ENCODE measurements around the gene MYBPHL. TPM values are rescaled to one million over a fixed set of nuclear protein-coding genes. Genes with fewer than 3 reads are reported as not detected.

MYBPHL gene
- total RNA-seq, 1 donor from 2014 or later, result not detected

DNA sequence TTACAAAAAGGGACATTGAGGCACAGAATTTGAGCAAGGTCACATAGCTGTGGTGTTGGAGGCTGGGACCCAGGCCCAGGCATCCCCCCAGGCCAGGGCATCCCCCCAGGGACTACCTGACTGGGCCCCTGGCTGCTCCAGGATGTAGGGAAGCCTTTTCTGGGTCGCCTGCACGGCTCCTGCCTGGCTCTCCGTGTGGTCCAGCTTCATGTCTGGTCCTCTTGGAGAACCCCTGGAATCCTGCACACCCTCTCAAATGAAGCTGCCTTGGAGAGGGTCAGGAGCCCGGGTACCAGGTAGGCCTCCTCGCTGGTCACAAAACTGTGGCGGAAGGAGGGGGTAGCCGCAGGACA lies 58.4 kb downstream of the MYBPHL start:
- DNase-seq (ENCODE audit: low read depth), result no peak
- no peak overlapping the region for H3K4me3 ChIP-seq (ENCODE audit: low read depth, low read length)

DNA sequence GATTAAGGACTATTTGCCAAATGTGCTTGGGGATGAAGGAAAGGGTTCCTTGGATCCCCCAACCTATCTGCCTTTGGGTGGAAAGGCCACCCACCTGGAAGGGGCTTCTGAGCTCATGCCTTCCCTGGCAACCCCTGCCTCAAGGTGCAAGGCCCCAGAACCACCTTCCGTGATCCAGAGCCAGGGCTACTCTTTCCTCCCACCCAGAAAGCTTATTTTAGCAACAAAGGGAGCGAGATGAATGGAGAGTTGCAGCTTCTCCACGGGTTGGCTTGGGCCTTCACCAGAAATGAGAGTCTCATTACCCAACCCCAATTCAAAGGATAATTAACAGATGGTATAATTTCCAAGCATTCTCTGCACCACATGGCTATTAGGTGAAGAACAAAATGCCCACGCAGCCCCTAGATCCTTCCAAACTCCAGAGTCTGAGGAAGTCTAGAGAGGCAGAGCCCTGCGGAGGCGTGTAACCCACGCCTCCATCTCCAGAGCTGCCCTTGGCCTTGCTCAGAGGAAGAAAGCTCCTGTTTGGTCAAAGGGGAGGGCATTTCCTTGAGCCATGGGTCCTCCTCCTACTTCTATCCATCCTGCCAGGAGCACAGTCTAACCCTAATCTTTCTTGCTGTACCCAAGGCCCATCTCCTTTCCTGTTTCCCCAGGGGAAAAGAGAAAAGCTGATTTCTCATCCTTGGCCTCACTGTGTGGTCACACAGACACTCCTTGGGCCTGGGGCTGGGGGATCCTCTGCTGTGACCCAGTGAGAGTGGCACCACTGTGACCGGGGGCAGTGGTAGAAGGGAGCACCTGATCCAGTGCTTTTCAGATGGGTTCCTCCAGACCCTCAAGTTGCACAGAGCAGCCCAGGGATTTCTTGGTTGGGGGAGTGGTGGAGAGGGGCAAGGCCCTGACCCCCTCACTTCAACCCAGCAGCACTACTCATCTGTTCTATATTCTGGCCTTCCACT lies 59.1 kb downstream of the MYBPHL start:
- H3K4me3 ChIP-seq (ENCODE audit: low read depth, low read length), result no peak overlapping the region

More for the DNA sequence above, 58.4 kb downstream of the MYBPHL start:
- TF ChIP-seq CTCF (conservative IDR thresholded peaks at IDR 0.05; ENCODE audit: low read depth, low read length), result no peak

GRCh38 chr1:109246141-109246551 lies 60.7 kb downstream of the MYBPHL start:
- H3K4me3 ChIP-seq (ENCODE audit: low read depth, low read length), result no peak overlapping the region
- no peak for TF ChIP-seq CTCF (conservative IDR thresholded peaks at IDR 0.05; ENCODE audit: low read depth, low read length)
- no peak for DNase-seq (ENCODE audit: low read depth)

More for the DNA sequence above, 59.1 kb downstream of the MYBPHL start:
- no peak for DNase-seq (ENCODE audit: low read depth)
- no peak for TF ChIP-seq CTCF (conservative IDR thresholded peaks at IDR 0.05; ENCODE audit: low read depth, low read length)

DNA sequence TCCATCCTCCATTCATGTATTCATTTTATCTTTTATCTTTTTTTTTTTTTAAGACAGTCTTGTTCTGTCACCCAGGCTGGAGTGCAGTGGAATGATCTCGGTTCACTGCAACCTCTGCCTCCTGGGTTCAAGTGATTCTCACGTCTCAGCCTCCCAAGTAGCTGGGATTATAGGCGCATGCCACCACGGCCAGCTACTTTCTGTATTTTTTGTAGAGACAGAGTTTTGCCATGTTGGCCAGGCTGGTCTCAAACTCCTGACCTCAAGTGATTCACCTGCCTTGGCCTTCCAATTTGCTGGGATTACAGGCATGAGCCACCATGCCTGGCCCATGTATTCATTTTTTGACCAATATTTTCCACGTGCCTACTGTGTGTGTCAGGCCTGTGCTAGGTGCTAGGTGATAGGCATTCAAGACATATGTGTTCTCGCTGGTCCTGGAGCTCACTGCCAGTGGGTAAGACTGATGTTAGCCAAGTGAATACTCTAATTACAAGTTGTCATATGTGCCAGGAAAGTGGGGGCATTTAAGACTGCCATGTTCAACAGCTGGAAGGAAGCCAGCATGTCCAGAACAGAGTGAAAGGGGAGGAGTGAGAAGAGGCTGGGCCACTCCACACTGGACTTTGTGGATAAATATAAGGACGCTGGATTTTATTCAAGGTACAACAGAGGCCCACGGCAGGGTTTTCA lies 62.8 kb downstream of the MYBPHL start:
- no peak for TF ChIP-seq CTCF (conservative IDR thresholded peaks at IDR 0.05; ENCODE audit: low read depth, low read length)
- DNase-seq (ENCODE audit: low read depth), result no peak
- H3K4me3 ChIP-seq (ENCODE audit: low read depth, low read length), result no peak overlapping the region

DNA sequence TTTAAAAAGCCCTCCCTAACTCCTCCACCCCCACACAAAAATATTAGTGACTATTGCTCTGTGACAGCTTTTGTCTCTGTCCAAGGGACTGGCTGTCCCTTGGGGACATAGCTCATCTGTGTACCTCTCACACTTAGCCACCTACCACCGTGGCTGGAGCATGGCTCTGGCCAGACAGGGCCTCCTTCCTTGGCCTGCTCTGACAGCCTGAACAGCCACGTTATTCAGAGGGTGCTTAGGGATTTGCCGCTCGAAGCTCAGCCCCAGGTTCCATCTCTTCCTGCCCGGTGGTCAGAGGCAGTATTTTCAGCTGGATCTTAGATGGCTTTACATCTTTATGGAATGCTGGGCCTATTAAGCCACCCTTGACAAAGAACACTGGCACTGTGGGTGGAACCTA lies 63.6 kb downstream of the MYBPHL start:
- DNase-seq (ENCODE audit: low read depth), result no peak
- no peak for TF ChIP-seq CTCF (conservative IDR thresholded peaks at IDR 0.05; ENCODE audit: low read depth, low read length)
- H3K4me3 ChIP-seq (ENCODE audit: low read depth, low read length), result no peak overlapping the region

DNA sequence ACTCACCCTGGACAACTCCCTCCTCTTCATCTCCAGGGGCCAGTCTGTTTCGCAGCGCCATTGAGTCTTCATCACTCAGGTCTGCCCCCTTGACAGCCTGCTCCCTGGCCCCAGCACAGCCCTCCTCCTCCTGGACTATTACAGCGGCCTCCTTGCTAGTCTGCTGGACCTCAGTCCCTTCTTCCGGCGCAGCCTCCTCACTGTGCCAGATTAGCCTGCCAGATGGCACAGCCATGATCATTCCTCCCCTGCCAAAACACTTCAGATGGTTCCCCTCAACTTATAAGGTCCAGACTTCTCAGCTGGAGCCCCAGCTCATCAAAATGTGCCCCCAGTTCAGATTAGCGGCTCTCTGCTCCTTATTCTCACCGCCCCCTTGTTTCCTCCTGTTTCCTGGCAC lies 64.4 kb downstream of the MYBPHL start:
- H3K4me3 ChIP-seq (ENCODE audit: low read depth, low read length), result no peak overlapping the region
- no peak for TF ChIP-seq CTCF (conservative IDR thresholded peaks at IDR 0.05; ENCODE audit: low read depth, low read length)
- no peak for DNase-seq (ENCODE audit: low read depth)

Other genes with a start within 250 kb of the MYBPHL start
- 33.6 and 44.5 TPM in 2 replicates for gene TAF13, start 231.0 kb downstream of the MYBPHL start, total RNA-seq
- 12.5 and 13.1 TPM in 2 replicates for gene TMEM167B, start 216.2 kb downstream of the MYBPHL start, total RNA-seq
- 0.29 TPM in 1 of 2 replicates, not detected in the other for gene ELAPOR1, start 192.9 kb downstream of the MYBPHL start, total RNA-seq
- 153 and 177 TPM in 2 replicates for gene SARS1, start 93.1 kb downstream of the MYBPHL start, total RNA-seq
- gene CELSR2, start 57.5 kb downstream of the MYBPHL start, total RNA-seq, result 8.2 and 14.2 TPM in 2 replicates
- gene PSRC1, start 23.9 kb downstream of the MYBPHL start, total RNA-seq, result 56.6 and 67.9 TPM in 2 replicates
- gene SORT1, start 90.9 kb upstream of the MYBPHL start, total RNA-seq, result 38.3 and 41.9 TPM in 2 replicates
- 67.5 and 79.9 TPM in 2 replicates for gene PSMA5, start 119.4 kb upstream of the MYBPHL start, total RNA-seq
- gene SYPL2, start 159.5 kb upstream of the MYBPHL start, total RNA-seq, result 0.12 TPM in 1 of 2 replicates, not detected in the other
- gene ATXN7L2, start 176.9 kb upstream of the MYBPHL start, total RNA-seq, result 7.4 and 7.7 TPM in 2 replicates
- 3.6 and 4.0 TPM in 2 replicates for gene CYB561D1, start 187.1 kb upstream of the MYBPHL start, total RNA-seq
- 0.87 and 0.92 TPM in 2 replicates for gene AMIGO1, start 202.7 kb upstream of the MYBPHL start, total RNA-seq
- gene GPR61, start 232.9 kb upstream of the MYBPHL start, total RNA-seq, result not detected in 2 replicates
- gene GNAI3, start 241.6 kb upstream of the MYBPHL start, total RNA-seq, result 12.7 and 14.1 TPM in 2 replicates

All from epithelial cell of proximal tubule (primary cell).